Activated CD4-positive, alpha-beta memory T cell treated with anti-CD3 and anti-CD28 coated beads for 36 hours (primary cell): Measurements from ENCODE around the gene CYTL1. TPM values are rescaled to one million over a fixed set of nuclear protein-coding genes. Genes with fewer than 3 reads are reported as not detected.

Experiments
- CTCF ChIA-PET: fragments of 350-600 bp; sonication (Branson Sonifier 250); formaldehyde crosslinking; loops from one replicate; lab custom pipeline; 2021; ENCODE audit warnings: antibody characterized with exemption, inconsistent platforms; lab: Charles Lee
- POLR2A ChIA-PET: fragments of 350-600 bp; sonication (Branson Sonifier 250); formaldehyde crosslinking; loops from one replicate; lab custom pipeline; 2021; ENCODE audit warnings: antibody characterized with exemption; lab: Charles Lee
- DNase-seq: peaks from one replicate; pipeline ENCODE4 v3.0.0-alpha.2; 2020
- H3K27ac Mint-ChIP-seq: one replicate; pipeline ENCODE4 v1.8.0; 2021; ENCODE audit warnings: mixed read lengths
- H3K27me3 Mint-ChIP-seq: one replicate; pipeline ENCODE4 v1.8.0; 2021; ENCODE audit warnings: mixed read lengths
- H3K36me3 Mint-ChIP-seq: one replicate; pipeline ENCODE4 v1.8.0; 2021; ENCODE audit warnings: mixed read lengths
- H3K4me1 Mint-ChIP-seq: one replicate; pipeline ENCODE4 v1.8.0; 2021; ENCODE audit warnings: low read depth, mixed read lengths
- H3K4me3 Mint-ChIP-seq: one replicate; pipeline ENCODE4 v1.8.0; 2021; ENCODE audit warnings: mild to moderate bottlenecking, mixed read lengths
- H3K9me3 Mint-ChIP-seq: one replicate; pipeline ENCODE4 v1.8.0; 2021; ENCODE audit warnings: mixed read lengths
- intact Hi-C: fragments of 100-400 bp; cut with micrococcal nuclease; formaldehyde crosslinking; loops from one replicate; pipeline ENCODE4 v1.15.1; 2023
- total RNA-seq, 2 experiments: library from RNA; stranded (reverse); gene quantifications; one replicate each; pipeline ENCODE4 v1.2.3, GENCODE V29; 2021

Gene CYTL1
- total RNA-seq, 2 experiments from 2014 or later, result not detected

GRCh38 chr4:5030221-5030620 lies 11.0 kb upstream of the CYTL1 start:
- no peak overlapping the region for H3K4me3 Mint-ChIP-seq
- CTCF ChIA-PET, result no interaction called here
- H3K27me3 Mint-ChIP-seq, result peaks cover 4% of the 10 kb centered on the region
- H3K27ac Mint-ChIP-seq, result no peak overlapping the region
- DNase-seq, result no peak
- no peaks in the 10 kb centered on the region for H3K4me1 Mint-ChIP-seq
- intact Hi-C loops, result no loop called here
- POLR2A ChIA-PET, result no interaction called here
- H3K9me3 Mint-ChIP-seq, result no peaks in the 10 kb centered on the region
- H3K36me3 Mint-ChIP-seq, result no peaks in the 10 kb centered on the region

GRCh38 chr4:5029447-5029846 lies 10.2 kb upstream of the CYTL1 start:
- Mint-ChIP-seq H3K9me3 (no peaks in the 10 kb centered on the region), H3K27ac (no peak overlapping the region), H3K4me3 (no peak overlapping the region), H3K4me1 (no peaks in the 10 kb centered on the region), H3K36me3 (no peaks in the 10 kb centered on the region), H3K27me3 (peaks cover 4% of the 10 kb centered on the region)
- CTCF ChIA-PET, result no interaction called here
- DNase-seq, result no peak
- POLR2A ChIA-PET, result no interaction called here
- intact Hi-C loops, result no loop called here

- CTCF ChIA-PET, result no interaction called here
- DNase-seq, result no peak
- H3K4me1 Mint-ChIP-seq, result no peaks in the 10 kb centered on the region
- H3K36me3 Mint-ChIP-seq, result no peaks in the 10 kb centered on the region
- intact Hi-C loops, result no loop called here
- no peak overlapping the region for H3K27ac Mint-ChIP-seq
- H3K9me3 Mint-ChIP-seq, result peaks cover 2% of the 10 kb centered on the region
- POLR2A ChIA-PET, result no interaction called here
- peaks cover 4% of the 10 kb centered on the region for H3K27me3 Mint-ChIP-seq
- H3K4me3 Mint-ChIP-seq, result no peak overlapping the region
Measured at GRCh38 chr4:5028480-5028879, 9.2 kb upstream of the CYTL1 start.

DNA sequence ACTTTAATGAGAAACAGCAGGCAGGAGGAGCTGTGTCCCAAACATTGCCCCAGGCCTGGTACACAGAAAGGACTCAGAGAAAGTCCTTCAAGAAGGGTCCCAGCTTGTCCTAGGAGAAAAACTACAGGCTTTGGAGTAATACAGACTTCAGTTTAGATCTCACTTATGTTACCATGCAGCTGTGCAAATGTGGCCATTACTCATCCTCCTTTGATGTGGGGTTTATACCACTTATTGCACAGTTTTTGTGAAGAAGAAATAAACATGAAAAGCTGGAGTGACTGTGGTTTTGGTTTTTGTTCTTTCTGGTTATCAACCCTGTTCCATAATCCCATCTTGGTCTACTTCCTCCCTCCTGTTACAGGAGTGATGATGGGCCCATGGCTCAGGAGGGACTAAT lies 8.1 kb upstream of the CYTL1 start:
- H3K27me3 Mint-ChIP-seq, result peaks cover 4% of the 10 kb centered on the region
- H3K27ac Mint-ChIP-seq, result no peak overlapping the region
- intact Hi-C loops, result no loop called here
- CTCF ChIA-PET, result no interaction called here
- no peak for DNase-seq
- peaks cover 2% of the 10 kb centered on the region for H3K9me3 Mint-ChIP-seq
- H3K36me3 Mint-ChIP-seq, result no peaks in the 10 kb centered on the region
- no peak overlapping the region for H3K4me3 Mint-ChIP-seq
- POLR2A ChIA-PET, result no interaction called here
- no peaks in the 10 kb centered on the region for H3K4me1 Mint-ChIP-seq

- ChIA-PET POLR2A (no interaction called here), CTCF (interaction anchor here (0.6 kb wide), 1 partner anchor 83 kb away, joined by 5 read pairs; no protein-coding TSS in a partner anchor)
- intact Hi-C loops, result no loop called here
- Mint-ChIP-seq H3K27me3 (peaks cover 4% of the 10 kb centered on the region), H3K4me1 (no peaks in the 10 kb centered on the region), H3K27ac (no peak overlapping the region), H3K4me3 (no peak overlapping the region), H3K9me3 (peaks cover 2% of the 10 kb centered on the region), H3K36me3 (no peaks in the 10 kb centered on the region)
- DNase-seq, result no peak
Measured at GRCh38 chr4:5026371-5026770, 7.1 kb upstream of the CYTL1 start.

DNA sequence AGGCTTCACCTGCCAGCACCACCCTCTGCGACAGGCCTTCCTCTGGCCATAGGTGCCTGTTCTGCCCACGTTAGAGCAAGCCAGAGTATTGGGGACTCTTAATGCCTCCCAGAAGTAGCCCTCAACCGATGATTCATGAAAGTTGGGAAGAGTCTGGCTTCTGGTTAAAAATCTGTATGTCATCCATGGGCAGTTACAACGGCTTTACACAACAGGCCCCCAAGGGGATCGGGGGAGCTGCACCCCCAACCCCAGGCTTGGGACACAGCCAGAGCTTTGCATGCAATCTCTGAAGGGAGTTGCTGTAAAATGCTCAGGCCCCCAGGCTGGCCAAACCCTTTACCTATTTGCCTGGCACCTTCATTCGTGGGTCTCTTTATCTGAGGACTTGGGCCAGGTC lies 5.4 kb upstream of the CYTL1 start:
- intact Hi-C loops, result no loop called here
- no peaks in the 10 kb centered on the region for H3K4me1 Mint-ChIP-seq
- no peak overlapping the region for H3K27ac Mint-ChIP-seq
- H3K27me3 Mint-ChIP-seq, result peaks cover 5% of the 10 kb centered on the region
- CTCF ChIA-PET, result no interaction called here
- no peak overlapping the region for H3K4me3 Mint-ChIP-seq
- H3K9me3 Mint-ChIP-seq, result peaks cover 2% of the 10 kb centered on the region
- no peak for DNase-seq
- POLR2A ChIA-PET, result no interaction called here
- H3K36me3 Mint-ChIP-seq, result no peaks in the 10 kb centered on the region

GRCh38 chr4:5021546-5021945 lies 2.3 kb upstream of the CYTL1 start:
- Mint-ChIP-seq H3K4me1 (no peaks in the 10 kb centered on the region), H3K27ac (no peak overlapping the region), H3K27me3 (peaks cover 12% of the 10 kb centered on the region), H3K36me3 (no peaks in the 10 kb centered on the region), H3K9me3 (peaks cover 2% of the 10 kb centered on the region), H3K4me3 (no peak overlapping the region)
- ChIA-PET POLR2A (no interaction called here), CTCF (no interaction called here)
- DNase-seq, result no peak
- intact Hi-C loops, result no loop called here

DNA sequence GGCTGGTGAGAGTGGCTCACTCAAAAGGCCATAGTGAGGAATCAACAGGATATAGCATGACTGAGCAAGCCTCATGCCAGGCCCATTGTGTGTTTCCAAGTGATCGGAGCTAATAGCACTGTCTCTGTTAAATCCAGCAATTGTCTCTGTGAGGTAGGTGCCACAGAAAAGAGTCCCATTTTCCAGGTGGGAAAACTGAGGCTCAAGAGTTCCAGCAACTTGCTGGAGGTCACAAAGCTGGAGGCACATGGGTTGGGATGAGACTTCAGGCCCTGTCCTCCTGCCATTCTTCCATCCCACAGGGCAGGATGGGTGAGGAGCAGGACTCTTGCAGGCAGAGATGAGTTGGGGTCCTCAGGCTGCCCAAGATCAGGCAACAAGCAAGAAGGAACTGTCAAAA lies 1.1 kb upstream of the CYTL1 start:
- H3K9me3 Mint-ChIP-seq, result peaks cover 2% of the 10 kb centered on the region
- H3K27ac Mint-ChIP-seq, result no peak overlapping the region
- intact Hi-C loops, result no loop called here
- no peak overlapping the region for H3K4me3 Mint-ChIP-seq
- POLR2A ChIA-PET, result no interaction called here
- no peak for DNase-seq
- H3K4me1 Mint-ChIP-seq, result no peaks in the 10 kb centered on the region
- H3K36me3 Mint-ChIP-seq, result no peaks in the 10 kb centered on the region
- H3K27me3 Mint-ChIP-seq, result peaks cover 13% of the 10 kb centered on the region
- CTCF ChIA-PET, result interaction anchor here (0.7 kb wide), 1 partner anchor 11 kb away, joined by 4 read pairs; no protein-coding TSS in a partner anchor

DNA sequence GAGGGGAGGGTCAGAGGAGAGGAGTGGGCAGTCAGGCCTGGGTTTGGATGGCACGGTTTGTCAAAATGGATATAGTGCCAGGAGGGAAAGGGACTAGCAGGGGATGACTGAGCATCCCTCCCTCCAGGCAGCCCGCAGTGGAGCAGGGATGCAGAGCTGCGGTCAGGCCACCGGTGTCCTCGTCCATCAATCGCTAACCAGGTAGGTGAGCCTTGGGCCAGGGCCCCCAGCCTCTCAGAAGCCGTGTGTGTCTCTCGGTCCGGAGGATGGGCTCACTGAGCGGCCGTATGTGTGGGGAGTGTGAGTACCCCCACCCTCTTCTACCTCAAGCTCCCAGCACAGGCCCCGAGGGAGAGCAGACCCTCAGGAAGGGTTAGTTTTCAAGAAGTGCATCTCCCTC lies 538 bp upstream of the CYTL1 start:
- H3K4me1 Mint-ChIP-seq, result no peaks in the 10 kb centered on the region
- H3K9me3 Mint-ChIP-seq, result peaks cover 2% of the 10 kb centered on the region
- H3K36me3 Mint-ChIP-seq, result no peaks in the 10 kb centered on the region
- no peak for DNase-seq
- no peak overlapping the region for H3K27ac Mint-ChIP-seq
- H3K27me3 Mint-ChIP-seq, result peaks cover 13% of the 10 kb centered on the region
- POLR2A ChIA-PET, result no interaction called here
- intact Hi-C loops, result no loop called here
- CTCF ChIA-PET, result no interaction called here
- H3K4me3 Mint-ChIP-seq, result no peak overlapping the region

GRCh38 chr4:5018603-5019002 lies 655 bp downstream of the CYTL1 start:
- no peaks in the 10 kb centered on the region for H3K4me1 Mint-ChIP-seq
- peaks cover 13% of the 10 kb centered on the region for H3K27me3 Mint-ChIP-seq
- no peaks in the 10 kb centered on the region for H3K36me3 Mint-ChIP-seq
- POLR2A ChIA-PET, result no interaction called here
- H3K4me3 Mint-ChIP-seq, result no peak overlapping the region
- intact Hi-C loops, result no loop called here
- no peaks in the 10 kb centered on the region for H3K9me3 Mint-ChIP-seq
- no peak for DNase-seq
- H3K27ac Mint-ChIP-seq, result no peak overlapping the region
- CTCF ChIA-PET, result no interaction called here

DNA sequence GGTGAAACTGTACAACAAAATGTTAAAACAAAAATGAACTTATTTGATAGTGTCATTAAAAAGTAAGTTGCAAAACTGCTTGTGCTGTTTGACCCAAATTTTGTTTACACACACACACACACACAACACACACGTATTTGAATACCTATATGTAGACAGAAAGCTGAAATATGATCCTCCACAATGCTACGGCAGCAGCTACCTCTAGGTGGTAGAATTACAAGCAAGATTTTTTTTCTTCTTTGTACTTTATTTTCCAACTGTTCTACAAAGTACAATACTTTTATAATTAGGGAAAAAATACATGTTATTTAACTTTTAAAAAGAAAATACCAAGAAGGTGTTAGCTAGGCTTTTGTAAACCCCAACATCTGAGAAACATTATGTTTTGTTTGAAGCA lies 1.2 kb downstream of the CYTL1 start:
- no peaks in the 10 kb centered on the region for H3K9me3 Mint-ChIP-seq
- peaks cover 13% of the 10 kb centered on the region for H3K27me3 Mint-ChIP-seq
- no peak overlapping the region for H3K27ac Mint-ChIP-seq
- ChIA-PET CTCF (no interaction called here), POLR2A (no interaction called here)
- H3K4me1 Mint-ChIP-seq, result no peaks in the 10 kb centered on the region
- no peaks in the 10 kb centered on the region for H3K36me3 Mint-ChIP-seq
- intact Hi-C loops, result no loop called here
- no peak for DNase-seq
- no peak overlapping the region for H3K4me3 Mint-ChIP-seq

DNA sequence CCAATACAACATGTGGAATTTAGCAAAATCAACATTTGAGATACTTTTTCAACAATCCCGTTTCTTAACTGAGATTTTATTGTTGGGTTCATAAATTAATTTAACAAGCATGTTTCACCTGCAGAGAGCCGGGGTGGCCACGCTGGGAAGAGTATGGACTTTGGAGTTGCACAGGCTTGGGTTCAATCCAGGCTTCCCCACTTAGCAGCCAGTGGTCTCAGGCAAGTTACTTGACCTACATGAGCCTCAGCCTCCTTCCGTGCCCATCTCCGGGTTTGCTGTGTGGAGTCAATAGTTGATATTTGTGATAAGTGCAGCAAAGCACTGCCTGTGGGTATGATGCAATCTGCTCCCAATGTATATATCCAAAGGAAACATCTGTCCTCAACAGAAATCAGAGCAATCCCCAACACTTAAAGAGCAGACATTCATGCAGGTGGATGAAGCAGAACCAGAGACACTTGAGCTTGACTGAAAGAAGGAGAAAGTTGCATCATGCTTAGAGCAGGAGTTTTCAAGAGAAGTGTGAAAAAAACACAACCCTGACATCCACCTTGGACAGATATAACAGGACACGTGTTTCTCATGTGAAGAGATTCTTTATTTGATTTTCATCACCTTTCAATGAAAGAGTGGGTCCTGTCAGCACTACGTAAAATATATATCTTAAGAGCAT lies 5.1 kb downstream of the CYTL1 start:
- Mint-ChIP-seq H3K9me3 (no peaks in the 10 kb centered on the region), H3K4me1 (no peaks in the 10 kb centered on the region), H3K4me3 (no peak overlapping the region), H3K36me3 (no peaks in the 10 kb centered on the region), H3K27ac (no peak overlapping the region), H3K27me3 (peaks cover 19% of the 10 kb centered on the region)
- POLR2A ChIA-PET, result no interaction called here
- CTCF ChIA-PET, result no interaction called here
- no peak for DNase-seq
- intact Hi-C loops, result no loop called here

DNA sequence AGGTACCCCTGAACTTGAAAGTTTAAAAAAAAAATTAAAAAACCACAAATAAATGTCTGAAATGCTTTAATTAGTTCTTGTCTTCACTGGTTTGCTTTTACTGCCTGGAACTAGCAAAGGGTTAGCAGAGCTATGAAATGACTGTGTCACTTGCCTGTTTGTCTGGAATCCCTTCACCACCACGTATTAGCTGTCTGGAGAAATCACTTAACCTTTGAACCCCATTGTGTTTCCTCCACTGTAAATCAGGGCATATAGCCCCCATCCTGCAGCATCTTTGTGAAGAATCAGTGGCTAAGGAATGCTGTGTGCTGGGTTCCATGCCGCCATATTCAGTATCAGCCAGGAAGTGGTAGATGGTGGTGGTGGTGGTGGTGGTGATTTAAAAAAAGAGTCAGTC lies 6.3 kb downstream of the CYTL1 start:
- Mint-ChIP-seq H3K9me3 (no peaks in the 10 kb centered on the region), H3K27ac (no peak overlapping the region), H3K4me1 (no peaks in the 10 kb centered on the region), H3K4me3 (no peak overlapping the region), H3K27me3 (peaks cover 17% of the 10 kb centered on the region), H3K36me3 (no peaks in the 10 kb centered on the region)
- no peak for DNase-seq
- ChIA-PET CTCF (no interaction called here), POLR2A (no interaction called here)
- intact Hi-C loops, result no loop called here
